GM12801 (cell line): ENCODE measurements around the gene C16orf87.

Source experiments
- TF ChIP-seq, protein P1 (sequence below): IDR thresholded peaks from one replicate; pipeline ENCODE4 v1.5.1; 2011; ENCODE audit warnings: control low read depth; ENCODE audit not compliant: insufficient read length; ENCODE audit errors: extremely low read depth

Gene C16orf87

DNA sequence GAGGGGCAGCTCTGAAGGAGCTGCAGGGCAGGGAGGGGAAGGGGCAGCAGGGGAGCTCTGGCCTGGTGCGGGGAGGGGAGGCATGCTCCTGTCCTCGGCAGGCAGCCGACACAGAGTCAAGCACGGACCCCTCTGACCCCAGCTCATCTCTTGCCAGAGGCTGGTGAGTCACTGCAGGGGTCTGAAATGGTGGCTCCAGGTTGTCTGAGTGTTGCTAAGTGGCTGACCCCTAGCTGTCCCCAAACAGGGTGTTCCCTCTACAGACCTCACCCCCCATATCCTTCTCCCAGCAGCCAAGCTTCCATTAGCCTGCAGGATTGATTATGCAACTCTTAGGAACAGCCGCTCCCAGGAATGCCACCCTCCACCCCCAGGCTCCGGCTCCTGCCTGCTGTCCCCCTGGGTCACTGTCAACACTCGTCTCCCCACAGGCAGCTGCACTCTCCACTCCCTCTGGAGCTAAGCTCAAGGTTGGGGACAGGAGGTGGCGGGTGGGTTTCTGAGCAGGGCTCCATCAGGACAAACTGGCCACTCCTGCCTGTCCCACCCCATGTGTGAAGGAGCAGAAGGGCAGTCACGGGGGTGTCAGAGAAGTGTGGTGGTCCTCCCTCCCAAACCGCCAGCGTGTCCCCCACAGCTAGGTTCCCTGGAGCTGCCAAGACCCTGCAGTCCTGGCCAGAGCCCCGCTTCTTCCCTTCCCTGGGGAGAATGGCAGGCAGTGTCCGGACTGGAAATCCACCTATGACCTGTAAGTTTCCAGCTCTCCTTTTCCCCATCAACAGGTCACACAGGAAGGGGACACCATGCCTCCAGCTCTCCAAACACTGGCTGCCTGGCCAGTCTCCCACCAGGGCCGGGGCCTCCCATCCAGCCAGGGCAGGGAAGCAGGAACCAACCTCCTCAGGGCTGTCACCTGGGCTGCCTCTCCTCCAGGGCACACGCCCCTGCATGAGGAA is 83.9 kb downstream of the C16orf87 start:
- TF ChIP-seq, protein P1, sequence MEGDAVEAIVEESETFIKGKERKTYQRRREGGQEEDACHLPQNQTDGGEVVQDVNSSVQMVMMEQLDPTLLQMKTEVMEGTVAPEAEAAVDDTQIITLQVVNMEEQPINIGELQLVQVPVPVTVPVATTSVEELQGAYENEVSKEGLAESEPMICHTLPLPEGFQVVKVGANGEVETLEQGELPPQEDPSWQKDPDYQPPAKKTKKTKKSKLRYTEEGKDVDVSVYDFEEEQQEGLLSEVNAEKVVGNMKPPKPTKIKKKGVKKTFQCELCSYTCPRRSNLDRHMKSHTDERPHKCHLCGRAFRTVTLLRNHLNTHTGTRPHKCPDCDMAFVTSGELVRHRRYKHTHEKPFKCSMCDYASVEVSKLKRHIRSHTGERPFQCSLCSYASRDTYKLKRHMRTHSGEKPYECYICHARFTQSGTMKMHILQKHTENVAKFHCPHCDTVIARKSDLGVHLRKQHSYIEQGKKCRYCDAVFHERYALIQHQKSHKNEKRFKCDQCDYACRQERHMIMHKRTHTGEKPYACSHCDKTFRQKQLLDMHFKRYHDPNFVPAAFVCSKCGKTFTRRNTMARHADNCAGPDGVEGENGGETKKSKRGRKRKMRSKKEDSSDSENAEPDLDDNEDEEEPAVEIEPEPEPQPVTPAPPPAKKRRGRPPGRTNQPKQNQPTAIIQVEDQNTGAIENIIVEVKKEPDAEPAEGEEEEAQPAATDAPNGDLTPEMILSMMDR: no peak
